ACHN (cell line): ENCODE results near the gene PATE4.
"Not testable (repeated sequence)": the region's sequence is repeated elsewhere in the genome, so short reads cannot be mapped to it uniquely, and the experiment has no call there.

Experiments
- DNase-seq: peaks from one replicate; pipeline ENCODE4 v3.0.0-alpha.2; 2015
- in situ Hi-C: cut with HindIII; loops from 2 replicates; pipeline ENCODE4 v1.10.0; 2017; ENCODE audit warnings: low sequenced_read_pairs, low pct_ligation_motif_present, low pct_unique_long_range_greater_than_20kb

Gene PATE4, protein sequence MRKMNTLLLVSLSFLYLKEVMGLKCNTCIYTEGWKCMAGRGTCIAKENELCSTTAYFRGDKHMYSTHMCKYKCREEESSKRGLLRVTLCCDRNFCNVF

DNA sequence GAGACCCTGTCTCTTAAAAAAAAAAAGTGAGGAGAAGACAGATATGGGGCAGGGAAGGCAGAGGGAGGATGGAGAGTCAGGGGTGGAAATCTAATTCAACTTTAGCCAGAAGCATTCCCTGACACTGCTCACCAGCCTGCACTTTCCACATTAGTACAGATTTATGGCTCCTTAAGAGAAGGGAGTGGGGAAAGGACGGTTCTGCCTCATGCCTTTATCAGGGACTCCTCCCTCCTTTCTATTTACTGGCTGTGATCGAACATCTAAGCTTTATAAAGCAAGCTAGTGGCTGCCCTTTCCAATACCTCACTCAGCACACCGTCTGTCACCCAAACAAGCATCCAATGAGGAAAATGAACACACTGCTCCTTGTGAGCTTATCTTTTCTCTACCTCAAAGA lies at the start of gene PATE4:
TSS of gene PATE4 (plus strand) at position 301 of the 400 bp plus-strand sequence. CDS start at position 345, 44 bp downstream.
- in situ Hi-C loops = no loop called here
- no peak for DNase-seq

DNA sequence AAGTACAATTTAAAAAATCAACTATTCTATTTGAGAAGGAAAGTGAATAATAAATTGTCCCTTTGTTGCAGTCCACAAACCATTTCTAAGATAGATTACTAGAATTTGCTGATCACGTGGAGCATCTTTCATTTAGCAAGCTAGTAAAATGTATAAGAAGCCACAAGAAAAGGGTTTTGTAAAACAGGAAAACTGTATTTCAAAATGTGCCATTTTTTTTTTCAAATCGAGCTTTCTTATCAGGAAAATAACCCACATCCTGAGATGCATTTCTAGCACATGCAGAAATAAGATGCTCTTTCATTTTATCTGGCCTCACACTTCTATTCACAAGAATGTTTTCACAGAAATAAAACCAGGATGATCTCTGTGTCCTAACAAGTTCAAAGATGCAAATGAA lies 48.4 kb upstream of the PATE4 start:
- in situ Hi-C loops = no loop called here

DNA sequence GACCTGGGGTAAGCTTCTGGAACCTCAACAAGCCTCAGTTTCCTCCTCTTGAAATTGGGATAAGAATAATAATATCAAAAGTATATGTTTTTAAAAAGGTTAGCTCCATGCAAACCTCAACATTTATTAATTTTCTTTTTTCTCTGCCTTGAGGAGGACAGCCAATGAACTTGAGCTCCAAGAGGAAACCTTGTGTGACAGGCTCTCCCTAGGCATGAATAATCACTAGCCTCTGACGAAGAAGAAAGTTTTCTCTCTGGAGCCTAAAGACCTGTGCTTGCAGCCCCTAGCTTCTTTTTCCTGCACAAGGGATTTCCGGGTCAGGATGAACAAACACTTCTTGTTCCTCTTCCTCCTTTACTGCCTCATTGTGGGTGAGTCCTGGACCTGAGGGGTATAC lies 45.3 kb upstream of the PATE4 start, which contains the start of gene PATE3:
TSS of gene PATE3 (plus strand) at position 301 of the 400 bp plus-strand sequence. CDS start at position 326, 25 bp downstream.
- DNase-seq = no peak
- in situ Hi-C loops = no loop called here

More for the DNA sequence above, 48.4 kb upstream of the PATE4 start:
- DNase-seq = no peak

DNA sequence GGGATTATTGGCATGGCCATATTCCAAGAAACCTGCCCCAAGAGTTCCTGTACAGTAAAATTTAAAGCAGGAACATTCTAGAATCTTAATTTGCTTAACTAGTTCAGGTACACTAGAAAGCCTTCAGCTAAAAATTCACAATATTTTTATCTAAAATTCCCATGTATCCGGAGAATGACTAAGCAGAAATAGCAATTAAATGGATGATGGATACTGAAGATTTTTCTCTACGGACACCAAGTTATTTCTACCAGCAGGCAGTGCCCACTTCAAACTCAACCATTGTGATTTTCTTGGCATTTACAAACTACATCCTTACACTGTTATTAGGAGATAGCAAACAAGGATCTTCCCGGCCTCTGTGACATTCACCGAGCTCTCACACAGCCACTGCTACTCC lies 42.3 kb upstream of the PATE4 start:
- no peak for DNase-seq
- in situ Hi-C loops = no loop called here

DNA sequence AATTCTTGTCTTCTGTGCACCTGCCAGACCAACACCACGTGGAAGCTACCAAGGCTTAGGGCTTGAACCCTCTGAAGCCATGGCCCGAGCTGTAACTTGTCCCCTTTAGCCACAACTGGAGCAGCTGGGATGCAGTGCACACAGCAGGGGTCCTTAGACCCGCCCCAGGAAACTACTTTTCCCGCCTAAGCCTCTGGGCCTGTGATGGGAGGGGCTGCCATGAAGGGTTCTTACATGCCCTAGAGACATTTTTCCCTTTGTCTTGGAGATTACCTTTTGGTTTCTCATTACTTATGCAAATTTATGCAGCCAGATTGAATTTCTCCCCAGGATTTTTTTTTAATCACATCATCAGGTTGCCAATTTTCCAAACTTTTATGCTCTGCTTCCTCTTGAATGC lies 35.5 kb upstream of the PATE4 start:
- no peak for DNase-seq
- in situ Hi-C loops = no loop called here

DNA sequence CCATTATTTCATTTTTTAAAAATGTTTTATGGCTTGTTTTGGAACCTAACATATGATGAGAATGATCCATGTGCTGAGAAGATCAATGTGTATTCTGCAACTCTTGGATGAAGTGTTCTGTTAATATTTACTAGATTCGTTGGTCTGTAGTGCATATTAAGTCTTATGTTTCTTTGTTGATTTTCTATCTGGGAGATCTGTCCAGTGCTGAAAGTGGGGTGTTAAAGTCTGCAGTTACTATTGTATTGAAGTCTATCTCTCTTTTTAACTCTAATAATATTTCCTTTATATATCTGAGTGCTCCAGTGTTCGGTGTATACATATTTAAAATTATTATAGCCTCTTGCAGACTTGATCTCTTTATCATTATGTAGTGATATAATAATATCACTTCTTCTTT lies 33.3 kb upstream of the PATE4 start:
- in situ Hi-C loops = no loop called here
- DNase-seq = no peak

DNA sequence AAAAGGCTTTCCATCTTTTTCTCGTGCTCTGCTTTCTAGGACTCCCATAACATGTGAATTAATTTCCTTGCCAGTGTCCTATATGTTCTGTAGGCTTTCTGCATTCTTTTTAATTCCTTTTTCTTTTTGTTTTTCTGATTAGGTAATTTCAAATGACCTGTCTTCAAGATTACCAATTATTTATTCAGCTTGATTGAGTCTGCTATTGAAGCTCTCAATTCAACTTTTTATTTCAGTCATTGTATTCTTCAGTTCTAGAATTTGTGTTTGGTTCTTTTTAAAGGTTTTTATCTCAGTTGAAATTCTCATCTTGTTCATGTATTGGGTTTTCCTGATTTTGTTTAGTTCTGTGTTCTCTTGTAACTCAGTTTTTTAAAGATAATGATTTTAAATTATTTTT lies 30.7 kb upstream of the PATE4 start:
- in situ Hi-C loops = no loop called here
- DNase-seq = no peak

DNA sequence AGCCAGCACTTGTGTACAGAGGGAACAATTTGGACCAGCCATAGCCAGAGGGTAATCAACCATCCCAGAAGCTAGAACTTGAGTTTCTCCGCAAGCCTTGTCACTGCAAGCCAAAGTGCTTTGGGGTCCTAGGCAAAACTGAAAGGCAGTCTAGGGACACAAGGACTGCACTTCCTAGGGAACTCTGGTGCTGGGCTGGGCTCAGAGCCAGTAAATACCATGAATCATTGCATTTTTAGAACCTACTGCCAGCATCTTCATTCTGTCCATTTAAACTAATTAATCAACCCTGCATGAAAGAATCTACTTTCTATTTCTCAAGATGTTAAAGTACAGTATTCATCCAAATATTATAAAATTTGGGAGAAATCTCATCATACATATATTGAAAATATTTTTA lies 25.2 kb upstream of the PATE4 start:
- DNase-seq = no peak
- in situ Hi-C loops = no loop called here

DNA sequence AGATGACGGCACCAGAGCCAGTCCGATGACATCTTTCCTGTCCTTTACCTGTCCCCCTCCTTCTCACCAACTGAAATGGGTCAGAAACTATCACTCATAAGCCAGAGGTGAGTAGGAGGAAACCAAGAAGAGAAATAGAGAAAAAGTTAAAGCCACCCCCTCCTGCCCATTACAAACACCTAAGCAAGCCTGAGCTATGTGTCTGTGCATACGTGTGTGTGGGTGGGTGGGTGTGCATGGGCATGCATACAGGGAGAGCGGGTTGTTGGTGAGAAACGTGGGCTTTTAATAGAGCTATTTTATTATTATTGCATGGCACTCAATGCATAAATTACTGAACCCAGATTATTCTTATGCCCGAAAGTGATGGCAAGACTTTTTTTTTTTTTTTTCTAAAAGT lies 2.6 kb downstream of the PATE4 start:
- in situ Hi-C loops = no loop called here
- no peak for DNase-seq

DNA sequence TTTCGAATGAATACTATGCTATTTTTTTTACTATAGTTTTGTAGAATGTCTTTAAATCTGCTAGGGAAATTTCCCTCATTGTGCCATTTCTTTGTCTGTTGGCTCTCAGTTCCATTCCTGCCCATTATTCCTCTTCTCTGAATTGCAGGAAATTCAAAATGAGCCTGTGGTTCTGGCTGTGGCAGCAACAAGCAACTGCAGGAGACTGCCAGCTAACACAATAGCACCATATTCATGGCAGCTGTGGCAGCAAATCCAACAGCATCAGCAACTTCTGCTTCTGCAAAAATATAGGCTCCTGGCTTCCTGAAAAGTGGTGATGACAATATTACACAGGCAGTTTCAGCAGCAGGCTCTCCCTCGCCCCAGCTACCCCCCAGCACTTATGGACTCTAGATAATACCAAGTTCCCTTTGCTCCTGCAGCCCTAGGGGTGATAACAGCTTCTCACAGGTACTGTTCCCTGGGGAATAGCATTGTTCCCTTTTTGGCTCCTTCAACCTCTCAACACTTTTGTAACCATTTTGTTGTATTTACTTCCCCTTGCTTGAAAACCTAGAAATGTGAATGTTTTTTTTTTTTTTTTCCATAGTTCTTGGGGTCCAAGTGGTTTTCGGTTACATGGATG lies 9.3 kb downstream of the PATE4 start:
- in situ Hi-C loops = no loop called here
- DNase-seq = no peak

DNA sequence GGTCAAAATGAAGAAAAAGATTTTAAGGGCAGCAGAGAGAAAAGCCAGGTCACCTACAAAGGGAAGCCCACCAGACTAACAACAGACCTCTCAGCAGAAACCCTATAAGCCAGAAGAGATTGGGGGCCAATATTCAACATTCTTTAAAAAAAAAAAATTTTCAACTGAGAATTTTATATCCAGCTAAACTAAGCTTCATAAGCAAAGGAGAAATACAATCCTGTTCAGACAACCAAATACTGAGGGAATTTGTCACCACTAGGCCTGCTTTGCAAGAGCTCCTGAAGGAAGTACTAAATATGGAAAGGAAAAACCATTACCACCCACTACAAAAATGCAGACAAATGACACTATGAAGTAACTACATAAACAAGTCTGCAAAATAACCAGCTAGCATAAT lies 13.1 kb downstream of the PATE4 start:
- DNase-seq = no peak
- in situ Hi-C loops = no loop called here

DNA sequence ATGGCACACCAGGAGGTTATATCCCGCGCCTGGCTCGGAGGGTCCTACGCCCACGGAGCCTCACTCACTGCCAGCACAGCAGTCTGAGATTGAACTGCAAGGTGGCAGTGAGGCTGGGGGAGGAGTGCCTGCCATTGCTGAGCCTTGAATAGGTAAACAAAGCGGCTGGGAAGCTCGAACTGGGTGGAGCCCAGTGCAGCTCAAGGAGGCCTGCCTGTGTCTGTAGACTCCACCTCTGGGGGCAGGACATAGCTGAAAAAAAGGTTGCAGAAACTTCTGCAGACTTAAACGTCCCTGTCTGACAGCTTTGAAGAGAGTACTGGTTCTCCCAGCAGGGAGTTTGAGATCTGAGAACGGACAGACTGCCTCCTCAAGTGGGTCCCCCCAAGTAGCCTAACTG lies 24.6 kb downstream of the PATE4 start:
- in situ Hi-C loops, DNase-seq: not testable (repeated sequence)

DNA sequence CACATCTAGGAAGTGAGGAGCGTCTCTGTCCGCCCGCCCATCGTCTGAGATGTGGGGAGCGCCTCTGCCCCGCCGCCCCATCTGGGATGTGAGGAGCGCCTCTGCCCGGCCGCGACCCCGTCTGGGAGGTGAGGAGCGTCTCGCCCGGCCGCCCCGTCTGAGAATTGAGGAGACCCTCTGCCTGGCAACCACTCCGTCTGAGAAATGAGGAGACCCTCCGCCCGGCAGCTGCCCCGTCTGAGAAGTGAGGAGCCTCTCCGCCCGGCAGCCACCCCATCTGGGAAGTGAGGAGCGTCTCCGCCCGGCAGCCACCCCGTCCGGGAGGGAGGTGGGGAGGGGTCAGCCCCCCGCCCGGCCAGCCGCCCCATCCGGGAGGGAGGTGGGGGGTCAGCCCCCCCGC lies 29.7 kb downstream of the PATE4 start:
- in situ Hi-C loops, DNase-seq: not testable (repeated sequence)

DNA sequence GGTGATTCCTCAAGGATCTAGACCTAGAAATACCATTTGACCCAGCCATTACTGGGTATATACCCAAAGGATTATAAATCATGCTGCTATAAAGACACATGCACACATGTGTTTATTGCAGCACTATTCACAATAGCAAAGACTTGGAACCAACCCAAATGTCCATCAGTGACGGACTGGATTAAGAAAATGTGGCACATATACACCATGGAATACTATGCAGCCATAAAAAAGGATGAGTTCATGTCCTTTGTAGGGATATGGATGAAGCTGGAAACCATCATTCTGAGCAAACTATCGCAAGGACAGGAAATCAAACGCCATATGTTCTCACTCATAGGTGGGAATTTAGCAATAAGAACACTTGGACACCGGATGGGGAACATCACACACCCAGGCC lies 32.2 kb downstream of the PATE4 start:
- in situ Hi-C loops, DNase-seq: not testable (repeated sequence)

DNA sequence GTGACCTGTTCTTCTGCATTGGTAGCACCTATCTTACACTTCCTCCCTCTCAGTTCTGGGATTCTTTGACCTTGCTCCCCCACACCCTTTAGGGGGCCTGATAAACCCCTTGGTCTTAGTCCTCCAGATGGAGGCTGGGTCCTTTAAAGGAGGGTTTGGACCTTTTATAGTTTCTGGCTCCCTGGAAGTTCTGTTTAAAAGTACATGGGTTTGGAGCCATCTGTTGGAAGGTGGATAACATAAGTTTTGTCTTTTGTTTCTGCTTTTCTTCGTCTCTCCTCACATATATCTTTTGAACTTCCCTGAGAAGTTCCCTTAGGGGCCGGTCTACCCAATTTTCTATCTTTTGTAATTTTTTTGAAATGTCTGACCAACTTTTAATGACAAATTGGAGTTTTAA lies 36.4 kb downstream of the PATE4 start:
- no peak for DNase-seq
- in situ Hi-C loops = no loop called here

DNA sequence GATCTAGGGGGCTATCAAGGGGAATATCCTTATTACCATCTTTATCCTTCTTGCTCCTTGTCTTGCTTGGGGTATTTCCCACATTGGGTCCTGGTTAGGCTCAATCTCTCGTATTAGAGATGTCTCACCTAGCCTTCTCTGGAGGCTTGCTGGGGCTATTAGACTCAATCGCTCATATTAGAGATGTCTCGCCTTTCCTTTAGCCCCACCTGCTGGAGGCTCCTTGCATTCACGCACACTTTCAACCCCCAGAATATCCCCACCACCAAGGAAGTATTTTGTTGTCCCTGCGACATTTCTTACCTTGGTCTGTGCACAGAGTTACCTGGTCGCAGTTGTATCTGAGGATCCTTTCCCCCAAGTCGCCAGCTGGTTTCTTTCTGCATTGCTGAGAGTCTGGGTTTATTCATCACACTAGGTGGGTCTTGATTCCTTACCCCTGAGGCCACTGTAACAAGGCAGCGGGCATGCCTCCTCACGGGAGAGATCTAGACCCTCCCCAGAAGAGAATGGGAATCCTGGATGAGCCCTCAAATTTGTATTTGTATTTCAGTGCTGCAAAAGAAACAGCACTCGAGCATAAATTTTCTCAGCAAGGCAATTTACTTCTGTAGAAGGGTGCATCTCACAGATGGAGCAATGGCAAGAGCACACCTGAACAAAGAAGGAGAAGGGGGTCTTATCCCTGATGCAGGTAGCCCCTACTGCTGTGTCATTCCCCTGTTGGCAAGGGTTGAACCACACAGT lies 38.4 kb downstream of the PATE4 start:
- DNase-seq = peak; percentile 25
- in situ Hi-C loops = no loop called here

DNA sequence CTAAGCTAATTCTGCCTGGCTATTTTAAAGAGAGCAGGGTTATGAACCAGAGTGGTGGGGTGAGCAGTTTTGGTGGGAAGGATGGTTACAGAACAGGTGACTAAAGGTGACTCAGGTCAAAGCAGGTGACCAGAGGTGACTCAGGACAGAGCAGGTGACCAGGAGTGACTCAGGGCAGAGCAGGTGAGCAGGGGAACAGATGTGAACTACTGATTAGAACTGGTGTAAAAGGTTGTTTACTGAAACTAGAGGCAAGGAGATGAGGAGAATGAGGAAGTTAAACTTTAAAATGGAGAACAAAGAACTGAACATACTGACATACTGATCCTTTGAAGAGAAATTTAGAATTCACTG lies 39.0 kb downstream of the PATE4 start:
- in situ Hi-C loops = no loop called here
- DNase-seq = no peak

DNA sequence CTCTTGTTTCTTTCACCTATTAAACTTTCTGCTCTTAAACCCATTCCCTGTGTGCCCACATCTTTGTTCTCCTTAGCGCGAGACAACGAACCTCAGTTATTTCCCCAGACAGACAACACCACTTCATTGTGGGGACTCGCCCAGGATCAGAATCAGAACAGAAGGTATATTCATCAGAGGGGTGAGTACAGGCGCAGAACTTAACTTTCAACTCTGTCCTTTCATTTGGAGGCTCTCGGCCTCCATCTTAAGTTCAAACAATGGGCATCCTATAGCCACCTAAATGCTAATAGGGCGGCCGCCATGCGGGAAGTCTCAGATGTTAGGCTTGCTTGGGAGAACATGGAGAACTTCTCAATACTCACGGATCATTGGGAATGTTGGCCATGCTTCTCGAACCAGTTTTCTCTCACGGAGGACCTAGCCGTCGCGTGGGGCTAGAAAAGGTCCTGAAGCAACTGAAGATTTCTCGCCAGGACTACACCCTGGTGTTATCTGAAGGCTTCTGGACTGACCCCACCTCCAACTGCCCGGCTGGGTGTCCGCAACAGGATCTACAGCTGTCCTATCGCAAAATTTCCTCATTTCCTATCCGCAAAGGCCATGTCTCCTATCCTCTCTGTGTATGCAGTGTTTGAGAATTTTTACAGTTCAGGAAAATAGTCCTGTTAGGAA lies 40.9 kb downstream of the PATE4 start:
- in situ Hi-C loops = no loop called here
- no peak for DNase-seq

DNA sequence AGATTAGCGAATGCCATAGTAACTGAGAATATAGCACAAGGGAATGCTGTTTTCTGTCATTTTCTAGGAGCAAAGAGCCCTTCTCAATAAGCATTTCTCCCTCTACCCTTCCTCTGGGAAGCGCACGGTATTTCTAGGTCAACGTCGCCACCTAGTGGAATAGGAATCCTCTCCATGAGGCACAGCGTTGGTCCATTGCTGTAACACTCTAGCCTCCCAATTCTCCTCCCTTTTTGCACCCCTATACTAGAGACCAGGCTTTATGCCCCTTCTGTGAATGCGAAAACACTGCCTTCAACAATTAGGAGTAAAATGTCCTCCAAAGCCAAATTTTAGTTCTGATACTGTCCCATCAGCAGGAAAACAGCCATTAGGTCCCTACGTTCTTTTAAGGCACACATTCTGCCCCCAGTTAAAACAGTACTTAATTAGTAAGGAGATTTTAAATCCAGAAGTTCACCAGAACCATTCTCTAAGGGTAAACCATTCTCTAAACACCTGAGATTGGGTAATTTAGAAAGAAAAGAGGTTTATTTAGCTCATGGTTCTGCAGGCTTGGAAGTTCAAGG lies 41.5 kb downstream of the PATE4 start:
- in situ Hi-C loops = no loop called here
- peak; percentile 58 for DNase-seq
